SW 1271 (cell line): Measurements from ENCODE around the gene CTNNA3.
"Not testable (repeated sequence)": the region's sequence is repeated elsewhere in the genome, so short reads cannot be mapped to it uniquely, and the experiment has no call there.

Source experiments
- DNase-seq, 2 experiments: peaks; one replicate each; lab custom pipeline; 2025; lab: John Stamatoyannopoulos, UW

CTNNA3 gene

GRCh38 chr10:67506083-67506756, 189.8 kb downstream of the CTNNA3 start:
- no peak for DNase-seq

GRCh38 chr10:67492317-67493019, 203.5 kb downstream of the CTNNA3 start:
- no peak for DNase-seq

- no peak for DNase-seq
Observed at GRCh38 chr10:67487906-67488619, 207.9 kb downstream of the CTNNA3 start.

GRCh38 chr10:67487199-67487598, 208.8 kb downstream of the CTNNA3 start:
- no peak for DNase-seq

- no peak for DNase-seq
Observed at GRCh38 chr10:67477868-67478267, 218.1 kb downstream of the CTNNA3 start.

GRCh38 chr10:67476201-67476600, 219.8 kb downstream of the CTNNA3 start:
- no peak for DNase-seq

GRCh38 chr10:67473850-67474633, 222.0 kb downstream of the CTNNA3 start:
- DNase-seq = no peak

- no peak for DNase-seq
Observed at GRCh38 chr10:67471022-67471421, 225.0 kb downstream of the CTNNA3 start.

GRCh38 chr10:67464278-67464677, 231.7 kb downstream of the CTNNA3 start:
- DNase-seq = no peak

GRCh38 chr10:67452892-67453291, 243.1 kb downstream of the CTNNA3 start:
- no peak for DNase-seq

GRCh38 chr10:67438605-67439304, 257.2 kb downstream of the CTNNA3 start:
- DNase-seq = no peak

GRCh38 chr10:67433276-67433675, 262.7 kb downstream of the CTNNA3 start:
- no peak for DNase-seq

- no peak for DNase-seq
Observed at GRCh38 chr10:67402620-67403019, 293.4 kb downstream of the CTNNA3 start.

- no peak for DNase-seq
Observed at GRCh38 chr10:67401711-67402110, 294.3 kb downstream of the CTNNA3 start.

- not testable (repeated sequence) for DNase-seq
Observed at GRCh38 chr10:67386841-67387533, 309.0 kb downstream of the CTNNA3 start.

- no peak for DNase-seq
Observed at GRCh38 chr10:67386260-67386659, 309.7 kb downstream of the CTNNA3 start.

- no peak for DNase-seq
Observed at GRCh38 chr10:67385566-67385965, 310.4 kb downstream of the CTNNA3 start.

- DNase-seq = no peak
Observed at GRCh38 chr10:67385089-67385488, 310.9 kb downstream of the CTNNA3 start.

- DNase-seq = no peak
Observed at GRCh38 chr10:67331121-67331910, 364.7 kb downstream of the CTNNA3 start.
